Keratinocyte (primary cell): Measurements from ENCODE around the gene ANKRD27. TPM values are rescaled to one million over a fixed set of nuclear protein-coding genes. Genes with fewer than 3 reads are reported as not detected.

Experiments used
- DNase-seq: peaks from one replicate; pipeline ENCODE4 v3.0.0-alpha.2; 2011; ENCODE audit warnings: low read depth, missing footprints, low spot score
- FAIRE-seq: peaks from 2 replicates; lab custom pipeline; 2011; peaks lifted over from hg19 to GRCh38; lab: Jason Lieb, UNC
- H2AFZ ChIP-seq: 2 replicates; pipeline ENCODE4 v1.6.0; 2012; ENCODE audit warnings: low read length, control low read depth, inconsistent platforms; ENCODE audit not compliant: control insufficient read depth
- H3K27ac ChIP-seq: 2 replicates; pipeline ENCODE4 v1.5.1; 2011; ENCODE audit warnings: low read length; ENCODE audit not compliant: control insufficient read depth, insufficient read depth
- H3K27me3 ChIP-seq: 3 replicates; pipeline ENCODE4 v1.6.0; 2011; ENCODE audit warnings: low read length; ENCODE audit not compliant: control insufficient read depth, insufficient read depth; ENCODE audit errors: extremely low read depth
- H3K36me3 ChIP-seq, 2 experiments: 2 replicates in 1 of 2; 3 replicates in 1 of 2; pipeline ENCODE4 v1.5.1; 2011; ENCODE audit warnings: low read length in 2 of 2, mild to moderate bottlenecking in 1 of 2; ENCODE audit not compliant: control insufficient read depth in 2 of 2, insufficient read depth in 2 of 2; ENCODE audit errors: extremely low read depth in 1 of 2
- H3K4me1 ChIP-seq: 3 replicates; pipeline ENCODE4 v1.5.1; 2011; ENCODE audit warnings: low read length; ENCODE audit not compliant: control insufficient read depth, insufficient read depth; ENCODE audit errors: extremely low read depth
- H3K4me2 ChIP-seq: 3 replicates; pipeline ENCODE4 v1.6.0; 2011; ENCODE audit warnings: low read depth, low read length; ENCODE audit not compliant: control insufficient read depth, insufficient read depth; ENCODE audit errors: extremely low read depth
- H3K4me3 ChIP-seq, 3 experiments: fragments of 200-600 bp in 1 of 3; sonication (generic) in 1 of 3; 2 replicates in 2 of 3; 3 replicates in 1 of 3; pipeline ENCODE4 v1.5.1; 2011 to 2016; ENCODE audit warnings: low read length in 3 of 3, mild to moderate bottlenecking in 3 of 3, control low read depth in 2 of 3, inconsistent platforms in 1 of 3, low read depth in 1 of 3, mixed read lengths in 1 of 3, mixed run types in 1 of 3, moderate library complexity in 1 of 3; ENCODE audit not compliant: control insufficient read depth in 2 of 3, insufficient read depth in 2 of 3; ENCODE audit errors: extremely low read depth in 1 of 3
- H3K79me2 ChIP-seq: 2 replicates; pipeline ENCODE4 v1.6.0; 2012; ENCODE audit warnings: low read length; ENCODE audit not compliant: control insufficient read depth, insufficient read depth
- H3K9ac ChIP-seq: 3 replicates; pipeline ENCODE4 v1.6.0; 2011; ENCODE audit warnings: low read length; ENCODE audit not compliant: control insufficient read depth, insufficient read depth; ENCODE audit errors: extremely low read depth
- H3K9me1 ChIP-seq: 3 replicates; pipeline ENCODE4 v1.6.0; 2011; ENCODE audit warnings: low read length; ENCODE audit not compliant: control insufficient read depth, insufficient read depth; ENCODE audit errors: extremely low read depth
- H3K9me3 ChIP-seq: 2 replicates; pipeline ENCODE4 v1.5.1; 2012; ENCODE audit warnings: low read depth, low read length; ENCODE audit not compliant: control insufficient read depth
- H4K20me1 ChIP-seq: 3 replicates; pipeline ENCODE4 v1.6.0; 2011; ENCODE audit warnings: low read length; ENCODE audit not compliant: control insufficient read depth, insufficient read depth; ENCODE audit errors: extremely low read depth
- EZH2 ChIP-seq: IDR thresholded peaks from one replicate; pipeline ENCODE4 v1.6.1; 2012; ENCODE audit warnings: inconsistent platforms, mild to moderate bottlenecking, low read length, moderate library complexity
- dilution Hi-C: fragments of 300-500 bp; cut with MboI; formaldehyde crosslinking; loops from one replicate; pipeline ENCODE4 v1.7.0; 2020; ENCODE audit warnings: low sequenced_read_pairs; ENCODE audit not compliant: extremely low pct_ligation_motif_present
- polyA plus RNA-seq, 5 experiments: library from polyadenylated mRNA; depleted of rRNA in 3 of 5; stranded (reverse) in 3 of 5; stranded (forward) in 1 of 5; unstranded in 1 of 5; fragments of >200 nt; gene quantifications; 1 replicate in 1 of 5; 2 replicates in 3 of 5; 3 replicates in 1 of 5; pipeline versions ENCODE4 v1.2.1 to v1.2.3, GENCODE V29; 2011 to 2012; ENCODE audit warnings: missing spikeins in 2 of 5, low read depth in 1 of 5, low replicate concordance in 1 of 5
- TF ChIP-seq, protein P1 (sequence below), 3 experiments: IDR thresholded peaks in 1 of 3; conservative IDR thresholded peaks in 1 of 3; optimal IDR thresholded peaks in 1 of 3; 2 replicates in 2 of 3; 3 replicates in 1 of 3; pipeline versions ENCODE3 to v1.5.1; 2011; ENCODE audit warnings: low read length in 3 of 3, mild to moderate bottlenecking in 3 of 3, moderate library complexity in 2 of 3, control low read depth in 1 of 3, inconsistent platforms in 1 of 3; ENCODE audit not compliant: insufficient read depth in 2 of 3; ENCODE audit errors: extremely low read depth in 1 of 3

Gene ANKRD27
- polyA plus RNA-seq, 1 donor (not counting 4 experiments of a cell fraction or from before 2014, with no cell fraction given): 34.5 TPM

- Histone ChIP-seq H3K36me3 (peaks cover 5 to 6% of the 10 kb centered on the region in 2 experiments), H3K9me3 (no peaks in the 10 kb centered on the region), H3K4me1 (peaks cover 7% of the 10 kb centered on the region), H4K20me1 (peaks cover 18% of the 10 kb centered on the region), H3K27ac (no peak overlapping the region), H3K9me1 (peaks cover 4% of the 10 kb centered on the region), H3K79me2 (peaks cover 93% of the 10 kb centered on the region), H3K27me3 (no peaks in the 10 kb centered on the region), H2AFZ (no peak overlapping the region), H3K9ac (no peak overlapping the region), H3K4me2 (no peak overlapping the region), H3K4me3 (no peak overlapping the region)
- dilution Hi-C loops: no loop called here
- no peak for TF ChIP-seq EZH2
- TF ChIP-seq, protein P1, sequence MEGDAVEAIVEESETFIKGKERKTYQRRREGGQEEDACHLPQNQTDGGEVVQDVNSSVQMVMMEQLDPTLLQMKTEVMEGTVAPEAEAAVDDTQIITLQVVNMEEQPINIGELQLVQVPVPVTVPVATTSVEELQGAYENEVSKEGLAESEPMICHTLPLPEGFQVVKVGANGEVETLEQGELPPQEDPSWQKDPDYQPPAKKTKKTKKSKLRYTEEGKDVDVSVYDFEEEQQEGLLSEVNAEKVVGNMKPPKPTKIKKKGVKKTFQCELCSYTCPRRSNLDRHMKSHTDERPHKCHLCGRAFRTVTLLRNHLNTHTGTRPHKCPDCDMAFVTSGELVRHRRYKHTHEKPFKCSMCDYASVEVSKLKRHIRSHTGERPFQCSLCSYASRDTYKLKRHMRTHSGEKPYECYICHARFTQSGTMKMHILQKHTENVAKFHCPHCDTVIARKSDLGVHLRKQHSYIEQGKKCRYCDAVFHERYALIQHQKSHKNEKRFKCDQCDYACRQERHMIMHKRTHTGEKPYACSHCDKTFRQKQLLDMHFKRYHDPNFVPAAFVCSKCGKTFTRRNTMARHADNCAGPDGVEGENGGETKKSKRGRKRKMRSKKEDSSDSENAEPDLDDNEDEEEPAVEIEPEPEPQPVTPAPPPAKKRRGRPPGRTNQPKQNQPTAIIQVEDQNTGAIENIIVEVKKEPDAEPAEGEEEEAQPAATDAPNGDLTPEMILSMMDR (optimal IDR thresholded peaks at IDR 0.05 in 1 of 3, IDR thresholded peaks at IDR 0.05 in 1 of 3, conservative IDR thresholded peaks at IDR 0.05 in 1 of 3; ENCODE audit: extremely low read depth in 1 of 3, insufficient read depth in 2 of 3, low read length in 3 of 3): no peak
- FAIRE-seq: no peak
- no peak for DNase-seq
Measured at GRCh38 chr19:32669310-32669709, 5.7 kb downstream of the ANKRD27 start.

DNA sequence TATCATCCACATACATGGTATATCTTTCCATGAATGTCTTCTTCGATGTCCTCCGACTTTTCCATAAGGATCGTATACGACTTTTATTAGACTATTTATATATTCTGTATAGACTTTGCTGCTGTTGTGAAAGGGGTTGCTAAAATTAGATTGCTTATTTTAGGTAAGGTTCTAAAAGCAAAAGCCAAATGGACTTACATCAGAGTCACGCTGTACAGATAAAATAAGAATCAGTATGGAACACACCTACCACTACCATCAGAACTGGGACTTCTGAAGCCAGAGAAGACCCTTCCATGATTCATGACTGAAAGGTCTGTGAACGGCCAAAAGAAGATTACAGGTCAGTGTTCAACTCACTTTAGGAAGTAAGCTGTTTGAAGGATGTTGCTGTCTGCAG lies 8.9 kb downstream of the ANKRD27 start:
- no peaks in the 10 kb centered on the region for H3K9me3 ChIP-seq
- H3K27ac ChIP-seq: no peak overlapping the region
- H3K4me3 ChIP-seq: no peak overlapping the region
- no peaks in the 10 kb centered on the region for H3K4me1 ChIP-seq
- H3K9ac ChIP-seq: no peak overlapping the region
- H2AFZ ChIP-seq: no peak overlapping the region
- no peak for TF ChIP-seq EZH2
- TF ChIP-seq, protein P1 (optimal IDR thresholded peaks at IDR 0.05 in 1 of 3, IDR thresholded peaks at IDR 0.05 in 1 of 3, conservative IDR thresholded peaks at IDR 0.05 in 1 of 3; ENCODE audit: extremely low read depth in 1 of 3, insufficient read depth in 2 of 3, low read length in 3 of 3): no peak
- DNase-seq: no peak
- H3K79me2 ChIP-seq: peaks cover 86% of the 10 kb centered on the region
- dilution Hi-C loops: no loop called here
- H4K20me1 ChIP-seq: peaks cover 9% of the 10 kb centered on the region
- H3K9me1 ChIP-seq: no peaks in the 10 kb centered on the region
- H3K4me2 ChIP-seq: no peak overlapping the region
- FAIRE-seq: no peak
- peaks cover 2 to 6% of the 10 kb centered on the region in 2 experiments for H3K36me3 ChIP-seq
- H3K27me3 ChIP-seq: no peaks in the 10 kb centered on the region
